ENCODE measurements around the gene BRCA2.
"Not testable (repeated sequence)": the region's sequence is repeated elsewhere in the genome, so short reads cannot be mapped to it uniquely, and the experiment has no call there.

The BRCA2 gene

DNA sequence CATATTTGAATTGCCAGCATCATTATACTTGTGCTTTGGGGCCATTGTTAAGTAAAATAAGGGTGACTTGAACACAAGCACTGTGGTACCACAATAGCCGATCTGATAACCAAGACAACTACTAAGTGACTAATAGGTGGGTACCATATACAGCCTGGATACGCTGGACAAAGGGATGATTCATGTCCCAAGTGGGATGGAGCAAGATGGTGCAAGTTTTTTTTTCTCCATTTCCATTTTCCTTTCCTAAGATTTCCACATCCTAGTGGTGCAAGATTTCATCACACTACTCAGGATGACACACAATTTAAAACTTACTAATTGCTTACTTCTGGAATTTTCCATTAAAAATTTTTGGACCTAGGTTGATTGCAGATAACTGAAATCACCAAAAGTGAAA lies 15.1 kb downstream of the BRCA2 start:
- no peak overlapping the region for H3K4me3 ChIP-seq (ENCODE audit: low read depth, low read length)
- TF ChIP-seq POLR2A (IDR thresholded peaks at IDR 0.05; ENCODE audit: extremely low read depth, insufficient read length) (no peak), MYC (IDR thresholded peaks at IDR 0.05; ENCODE audit: low read depth, low read length) (no peak)
- TF ChIP-seq, protein P1, sequence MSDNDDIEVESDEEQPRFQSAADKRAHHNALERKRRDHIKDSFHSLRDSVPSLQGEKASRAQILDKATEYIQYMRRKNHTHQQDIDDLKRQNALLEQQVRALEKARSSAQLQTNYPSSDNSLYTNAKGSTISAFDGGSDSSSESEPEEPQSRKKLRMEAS (IDR thresholded peaks at IDR 0.05; ENCODE audit: low read depth, low read length): no peak
- TF ChIP-seq, protein P2, sequence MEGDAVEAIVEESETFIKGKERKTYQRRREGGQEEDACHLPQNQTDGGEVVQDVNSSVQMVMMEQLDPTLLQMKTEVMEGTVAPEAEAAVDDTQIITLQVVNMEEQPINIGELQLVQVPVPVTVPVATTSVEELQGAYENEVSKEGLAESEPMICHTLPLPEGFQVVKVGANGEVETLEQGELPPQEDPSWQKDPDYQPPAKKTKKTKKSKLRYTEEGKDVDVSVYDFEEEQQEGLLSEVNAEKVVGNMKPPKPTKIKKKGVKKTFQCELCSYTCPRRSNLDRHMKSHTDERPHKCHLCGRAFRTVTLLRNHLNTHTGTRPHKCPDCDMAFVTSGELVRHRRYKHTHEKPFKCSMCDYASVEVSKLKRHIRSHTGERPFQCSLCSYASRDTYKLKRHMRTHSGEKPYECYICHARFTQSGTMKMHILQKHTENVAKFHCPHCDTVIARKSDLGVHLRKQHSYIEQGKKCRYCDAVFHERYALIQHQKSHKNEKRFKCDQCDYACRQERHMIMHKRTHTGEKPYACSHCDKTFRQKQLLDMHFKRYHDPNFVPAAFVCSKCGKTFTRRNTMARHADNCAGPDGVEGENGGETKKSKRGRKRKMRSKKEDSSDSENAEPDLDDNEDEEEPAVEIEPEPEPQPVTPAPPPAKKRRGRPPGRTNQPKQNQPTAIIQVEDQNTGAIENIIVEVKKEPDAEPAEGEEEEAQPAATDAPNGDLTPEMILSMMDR (IDR thresholded peaks at IDR 0.05; ENCODE audit: low read depth, low read length): no peak
- DNase-seq (ENCODE audit: low read depth): no peak

DNA sequence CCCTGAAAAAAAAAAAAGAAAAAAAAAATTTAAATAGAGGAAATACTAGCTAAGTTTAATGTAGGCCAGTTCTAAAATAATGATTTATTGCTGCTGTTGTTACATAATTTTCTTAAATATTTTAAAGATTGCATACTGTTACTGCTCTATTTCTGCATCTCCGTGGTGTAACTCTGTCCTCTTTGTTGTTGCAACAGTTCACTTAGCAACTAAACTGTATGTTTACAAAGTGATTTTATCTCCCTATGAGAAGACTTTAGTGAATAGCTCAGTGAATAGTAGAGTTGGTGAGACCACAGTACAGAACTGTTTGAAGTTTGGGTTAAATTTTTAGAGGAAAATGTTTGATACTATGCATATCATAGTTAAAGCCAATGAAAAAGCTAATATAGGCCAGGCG lies 19.4 kb downstream of the BRCA2 start:
- TF ChIP-seq POLR2A (IDR thresholded peaks at IDR 0.05; ENCODE audit: extremely low read depth, insufficient read length) (no peak), MYC (IDR thresholded peaks at IDR 0.05; ENCODE audit: low read depth, low read length) (no peak)
- TF ChIP-seq, protein P1 (IDR thresholded peaks at IDR 0.05; ENCODE audit: low read depth, low read length): no peak
- TF ChIP-seq, protein P2 (IDR thresholded peaks at IDR 0.05; ENCODE audit: low read depth, low read length): no peak
- DNase-seq (ENCODE audit: low read depth): no peak

DNA sequence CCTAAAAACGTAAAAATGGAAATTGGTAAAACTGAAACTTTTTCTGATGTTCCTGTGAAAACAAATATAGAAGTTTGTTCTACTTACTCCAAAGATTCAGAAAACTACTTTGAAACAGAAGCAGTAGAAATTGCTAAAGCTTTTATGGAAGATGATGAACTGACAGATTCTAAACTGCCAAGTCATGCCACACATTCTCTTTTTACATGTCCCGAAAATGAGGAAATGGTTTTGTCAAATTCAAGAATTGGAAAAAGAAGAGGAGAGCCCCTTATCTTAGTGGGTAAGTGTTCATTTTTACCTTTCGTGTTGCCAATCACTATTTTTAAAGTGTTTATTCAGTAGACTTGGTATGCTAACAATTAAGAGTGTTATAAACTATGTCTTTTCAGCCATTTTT lies 25.6 kb downstream of the BRCA2 start:
- no peak for TF ChIP-seq MYC (IDR thresholded peaks at IDR 0.05; ENCODE audit: low read depth, low read length)
- TF ChIP-seq POLR2A (IDR thresholded peaks at IDR 0.05; ENCODE audit: extremely low read depth, insufficient read length): no peak
- TF ChIP-seq, protein P1 (IDR thresholded peaks at IDR 0.05; ENCODE audit: low read depth, low read length): no peak
- TF ChIP-seq, protein P2 (IDR thresholded peaks at IDR 0.05; ENCODE audit: low read depth, low read length): no peak
- peak; percentile 61 for DNase-seq (ENCODE audit: low read depth)
- no peak overlapping the region for H3K4me3 ChIP-seq (ENCODE audit: low read depth, low read length)

More for the DNA sequence above, 19.4 kb downstream of the BRCA2 start:
- no peak overlapping the region for H3K4me3 ChIP-seq (ENCODE audit: low read depth, low read length)

DNA sequence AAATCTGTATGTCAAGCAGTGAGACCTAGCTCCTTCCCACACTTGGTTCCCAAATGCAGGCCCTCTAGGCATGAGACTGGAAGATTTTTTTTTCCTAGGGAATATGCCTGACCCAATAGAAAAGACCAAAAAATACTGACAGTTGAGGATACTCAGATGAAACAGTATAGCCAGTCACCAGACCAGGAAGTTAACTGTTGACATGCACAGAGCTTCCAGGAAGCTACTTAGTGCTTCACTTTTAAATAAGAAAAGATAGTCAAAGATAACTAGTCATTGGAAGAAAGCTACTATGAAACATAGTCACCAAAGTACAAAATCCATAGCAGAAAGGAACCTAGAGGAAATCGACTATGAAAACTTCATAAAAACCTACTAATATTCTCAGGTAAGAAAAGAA lies 32.3 kb downstream of the BRCA2 start:
- TF ChIP-seq, protein P1 (IDR thresholded peaks at IDR 0.05; ENCODE audit: low read depth, low read length): no peak
- TF ChIP-seq, protein P2 (IDR thresholded peaks at IDR 0.05; ENCODE audit: low read depth, low read length): no peak
- TF ChIP-seq POLR2A (IDR thresholded peaks at IDR 0.05; ENCODE audit: extremely low read depth, insufficient read length) (no peak), MYC (IDR thresholded peaks at IDR 0.05; ENCODE audit: low read depth, low read length) (no peak)
- no peak for DNase-seq (ENCODE audit: low read depth)
- no peak overlapping the region for H3K4me3 ChIP-seq (ENCODE audit: low read depth, low read length)

DNA sequence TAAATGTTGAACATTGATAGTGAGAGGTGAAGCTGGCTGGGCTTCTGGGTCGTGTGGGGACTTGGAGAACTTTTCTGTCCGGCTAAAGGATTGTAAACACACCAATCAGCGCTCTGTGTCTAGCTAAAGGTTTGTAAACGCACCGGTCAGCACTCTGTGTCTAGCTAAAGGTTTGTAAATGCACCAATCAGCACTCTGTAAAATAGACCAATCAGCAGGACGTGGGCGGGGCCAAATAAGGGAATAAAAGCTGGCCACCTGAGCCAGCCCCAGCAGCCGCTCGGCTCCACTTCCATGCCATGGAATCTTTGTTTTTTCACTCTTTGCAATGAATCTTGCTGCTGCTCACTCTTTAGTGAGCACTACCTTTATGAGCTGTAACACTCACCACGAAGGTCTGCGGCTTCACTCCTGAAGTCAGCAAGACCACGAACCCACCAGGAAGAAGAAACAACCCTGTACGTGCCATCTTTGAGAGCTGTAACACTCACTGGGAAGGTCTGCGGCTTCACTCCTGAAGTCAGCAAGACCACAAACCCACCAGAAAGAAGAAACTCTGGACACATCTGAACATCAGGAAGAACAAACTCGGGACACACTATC lies 35.6 kb downstream of the BRCA2 start:
- not testable (repeated sequence) for DNase-seq (ENCODE audit: low read depth); H3K4me3 ChIP-seq (ENCODE audit: low read depth, low read length)

DNA sequence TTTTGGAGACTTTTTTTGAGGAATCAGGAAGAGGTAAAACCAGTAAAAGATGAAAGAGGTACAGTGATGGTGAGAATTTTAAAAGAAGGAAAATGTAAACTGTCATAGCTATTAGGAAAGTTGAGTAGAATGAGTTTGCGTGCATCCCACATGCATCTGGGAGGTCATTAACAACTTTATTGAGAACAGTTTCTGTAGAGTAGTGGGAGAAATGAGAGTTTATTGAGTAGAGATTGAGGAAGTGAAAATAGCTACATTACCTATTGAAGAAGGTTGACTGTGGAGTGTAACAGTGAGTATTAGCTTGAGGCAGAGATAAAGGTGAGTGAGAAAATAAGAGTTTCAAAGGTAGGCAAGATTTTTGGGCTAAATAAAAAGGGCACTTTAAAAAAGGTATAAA lies 38.7 kb downstream of the BRCA2 start:
- DNase-seq (ENCODE audit: low read depth): no peak
- H3K4me3 ChIP-seq (ENCODE audit: low read depth, low read length): no peak overlapping the region
- TF ChIP-seq POLR2A (IDR thresholded peaks at IDR 0.05; ENCODE audit: extremely low read depth, insufficient read length) (no peak), MYC (IDR thresholded peaks at IDR 0.05; ENCODE audit: low read depth, low read length) (no peak)
- TF ChIP-seq, protein P2 (IDR thresholded peaks at IDR 0.05; ENCODE audit: low read depth, low read length): no peak
- TF ChIP-seq, protein P1 (IDR thresholded peaks at IDR 0.05; ENCODE audit: low read depth, low read length): no peak

DNA sequence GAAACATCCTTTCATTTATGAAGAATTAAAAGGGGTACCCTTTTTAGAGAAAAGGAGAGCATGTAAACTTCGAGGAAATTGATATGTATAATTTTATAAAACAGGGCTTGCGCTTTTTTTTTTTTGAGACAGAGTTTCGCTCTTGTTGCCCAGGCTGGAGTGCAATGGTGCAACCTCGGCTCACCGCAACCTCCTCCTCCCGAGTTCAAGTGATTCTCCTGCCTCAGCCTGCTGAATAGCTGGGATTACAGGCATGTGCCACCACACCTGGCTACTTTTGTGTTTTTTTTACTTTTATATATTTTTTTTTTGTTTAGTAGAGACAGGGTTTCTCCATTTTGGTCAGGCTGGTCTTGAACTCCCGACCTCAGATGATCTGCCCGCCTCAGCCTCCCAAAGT lies 40.6 kb downstream of the BRCA2 start:
- H3K4me3 ChIP-seq (ENCODE audit: low read depth, low read length); DNase-seq (ENCODE audit: low read depth): not testable (repeated sequence)

Data from NB4 (cell line).